DMS114 treated with DMSO at 0.1 percent for 48 hours (cell line): ENCODE results near the gene C1QTNF12.

Experiments used
- DNase-seq: peaks from one replicate; lab custom pipeline; 2025; ENCODE audit not compliant: unreplicated experiment; lab: John Stamatoyannopoulos, UW

The C1QTNF12 gene

DNA sequence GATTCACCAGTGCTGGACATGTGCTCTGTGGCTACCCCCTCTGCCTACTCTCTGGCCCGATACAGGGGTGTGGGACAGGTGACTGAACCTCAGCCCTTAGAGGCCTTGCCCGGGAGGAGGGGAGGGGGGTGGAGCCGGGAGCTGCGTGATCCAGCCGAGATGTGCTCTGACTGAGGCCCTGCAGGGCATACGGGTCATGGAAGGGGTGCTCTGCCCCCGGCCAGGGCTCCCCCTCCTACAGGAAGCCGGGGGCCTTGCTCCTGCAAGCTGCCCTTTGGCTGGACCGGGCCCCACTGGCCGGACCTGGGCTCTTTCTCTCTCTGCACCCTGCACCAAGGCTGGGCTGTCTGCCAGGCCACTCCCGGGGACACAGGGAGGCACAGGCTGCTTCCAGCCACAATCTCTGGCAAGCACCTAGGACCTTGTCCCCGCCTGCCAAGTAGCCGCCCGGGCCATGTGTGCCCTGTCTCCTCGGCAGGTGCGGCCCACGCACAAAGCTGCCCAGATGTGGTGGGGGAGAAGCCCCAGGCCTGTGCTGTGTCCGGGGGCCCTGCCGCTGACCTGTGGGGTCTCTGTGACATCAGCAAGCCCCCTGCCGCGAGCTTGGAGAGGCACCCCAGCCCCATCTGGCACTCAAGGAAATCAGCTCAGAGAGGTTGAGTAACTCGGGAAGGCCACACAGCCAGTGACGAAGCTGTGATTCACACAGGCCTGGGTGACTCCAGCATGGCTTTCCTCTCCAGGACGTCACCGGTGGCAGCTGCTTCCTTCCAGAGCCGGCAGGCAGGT lies 35.2 kb upstream of the C1QTNF12 start:
- DNase-seq: no peak

- no peak for DNase-seq
Measured at GRCh38 chr1:1280782-1281481, 34.4 kb upstream of the C1QTNF12 start.

DNA sequence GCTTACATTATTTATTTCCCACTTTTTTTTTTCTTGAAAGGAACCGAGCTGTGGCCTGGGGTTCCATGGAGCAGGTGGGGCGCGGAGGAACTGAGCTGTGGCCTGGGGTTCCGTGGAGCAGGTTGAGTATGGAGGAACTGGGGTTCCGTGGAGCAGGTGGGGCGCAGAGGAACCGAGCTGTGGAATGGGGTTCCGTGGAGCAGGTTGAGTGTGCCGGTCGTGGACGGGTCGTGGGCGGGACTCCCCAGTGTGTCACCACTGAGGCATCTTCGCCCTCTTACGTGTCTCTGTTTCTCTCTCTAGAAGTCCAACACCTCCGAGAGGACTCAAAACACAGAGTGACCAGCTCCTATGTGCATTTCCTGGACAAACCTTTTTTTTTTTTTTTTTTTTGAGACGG lies 32.5 kb upstream of the C1QTNF12 start:
- no peak for DNase-seq

- no peak for DNase-seq
Measured at GRCh38 chr1:1278620-1279019, 32.1 kb upstream of the C1QTNF12 start.

GRCh38 chr1:1275836-1276235 lies 29.3 kb upstream of the C1QTNF12 start:
- no peak for DNase-seq

DNA sequence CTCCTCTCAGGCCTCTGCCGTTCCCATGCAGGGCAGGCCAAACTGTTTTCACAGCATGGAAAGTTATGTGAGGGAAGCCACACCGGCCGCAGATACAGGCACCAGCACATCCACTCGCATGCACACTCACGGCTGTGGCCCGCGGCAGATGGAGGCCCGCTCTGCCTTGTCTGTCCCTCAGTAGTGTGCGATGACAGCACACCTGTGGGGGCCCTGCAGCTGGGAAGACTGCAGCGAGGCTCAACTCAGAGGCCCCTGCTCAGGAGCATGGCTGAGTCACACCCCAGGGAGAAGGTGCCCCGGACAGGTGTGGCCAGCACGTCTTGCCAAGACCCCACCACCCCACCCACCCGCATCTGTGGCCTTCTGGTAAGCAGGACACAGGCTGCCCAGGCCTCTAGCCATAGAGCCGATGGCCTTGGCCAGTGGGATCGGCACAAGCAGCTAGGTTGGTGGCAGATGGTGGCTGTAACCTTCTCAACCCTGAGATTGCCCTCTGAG lies 28.5 kb upstream of the C1QTNF12 start:
- DNase-seq: no peak

GRCh38 chr1:1274299-1274930 lies 27.9 kb upstream of the C1QTNF12 start:
- DNase-seq: no peak

DNA sequence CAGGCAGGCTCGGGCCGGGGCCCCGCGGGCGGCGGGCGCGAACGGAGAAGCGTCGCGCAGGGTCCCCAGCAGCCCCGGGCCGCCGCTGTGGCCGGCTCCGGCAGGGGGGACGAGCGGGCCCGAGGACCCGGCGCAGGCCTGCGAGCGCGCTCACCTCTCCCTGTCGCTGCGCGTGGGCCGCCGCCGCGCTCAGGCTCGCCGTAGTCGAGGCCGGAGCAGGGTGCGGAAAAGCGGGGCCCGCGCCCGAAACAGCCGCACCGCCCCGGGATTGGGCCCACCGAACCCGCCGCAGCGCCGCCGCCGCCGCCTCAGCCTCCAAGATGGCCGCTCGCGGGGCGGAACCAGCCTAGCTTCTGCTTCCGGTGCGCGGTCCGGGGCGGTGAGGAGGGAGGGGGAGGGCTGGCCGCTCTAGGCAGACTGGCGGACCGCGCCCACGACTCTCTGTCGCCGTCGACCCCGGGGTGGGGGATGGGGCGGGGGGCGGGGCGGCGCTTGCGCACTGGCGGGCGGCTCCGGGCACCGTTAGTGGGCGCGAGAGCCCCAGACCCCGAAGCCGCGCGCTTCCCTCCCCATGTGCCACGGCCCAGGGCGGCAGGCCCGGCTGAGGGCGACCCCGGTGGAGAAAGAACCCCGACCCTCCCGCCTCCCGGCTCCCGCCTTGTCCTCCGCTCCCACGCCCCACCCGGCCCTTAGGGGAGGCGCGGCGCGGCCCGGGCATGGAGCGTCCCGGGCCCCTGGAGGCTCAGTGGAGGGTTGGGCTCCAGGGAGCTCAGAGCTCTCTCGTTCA lies 27.2 kb upstream of the C1QTNF12 start, which contains the start of gene UBE2J2:
UBE2J2 (minus strand) TSS at position 343 of the 787 bp plus-strand sequence. CDS start 5,862 bp downstream, outside the sequence.
- peak; percentile 76 for DNase-seq

DNA sequence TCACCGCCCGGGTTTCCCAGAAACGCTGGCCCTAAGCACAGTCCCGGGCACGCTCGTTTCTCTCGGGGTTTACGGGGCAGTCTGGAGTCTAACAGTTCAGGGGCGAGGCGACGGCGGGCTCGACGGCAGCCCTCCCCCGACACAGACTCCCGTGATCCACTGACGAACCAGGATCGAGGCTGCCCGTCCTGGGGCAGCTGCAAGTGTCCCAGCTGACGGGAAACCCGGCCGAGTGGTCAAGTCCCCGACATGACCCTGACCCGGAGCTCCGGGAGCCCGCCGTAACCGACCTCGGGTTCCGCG lies 26.6 kb upstream of the C1QTNF12 start:
- no peak for DNase-seq

- DNase-seq: no peak
Measured at GRCh38 chr1:1272341-1273208, 26.1 kb upstream of the C1QTNF12 start.

DNA sequence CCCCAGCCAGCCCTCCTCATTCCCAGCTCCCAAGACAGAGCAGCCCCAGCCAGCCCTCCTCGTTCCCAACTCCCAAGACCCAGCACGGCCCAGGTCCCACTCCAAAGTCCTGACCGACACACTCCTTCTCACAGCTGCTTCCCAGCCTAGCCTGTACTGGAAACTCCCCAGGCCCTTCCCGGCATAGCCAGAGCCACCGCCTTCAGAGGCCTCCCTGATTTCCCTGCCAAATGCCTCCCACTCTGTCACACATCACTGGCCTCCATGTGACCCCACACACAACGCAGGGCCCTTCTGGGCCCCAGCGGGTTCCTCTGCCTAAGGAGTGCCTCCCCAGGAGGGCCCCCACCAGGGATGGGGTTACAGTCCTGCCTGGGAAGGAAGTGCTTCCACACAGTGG lies 24.3 kb upstream of the C1QTNF12 start:
- DNase-seq: no peak

- DNase-seq: no peak
Measured at GRCh38 chr1:1268284-1268682, 21.8 kb upstream of the C1QTNF12 start.

- DNase-seq: no peak
Measured at GRCh38 chr1:1267488-1268283, 21.2 kb upstream of the C1QTNF12 start.

DNA sequence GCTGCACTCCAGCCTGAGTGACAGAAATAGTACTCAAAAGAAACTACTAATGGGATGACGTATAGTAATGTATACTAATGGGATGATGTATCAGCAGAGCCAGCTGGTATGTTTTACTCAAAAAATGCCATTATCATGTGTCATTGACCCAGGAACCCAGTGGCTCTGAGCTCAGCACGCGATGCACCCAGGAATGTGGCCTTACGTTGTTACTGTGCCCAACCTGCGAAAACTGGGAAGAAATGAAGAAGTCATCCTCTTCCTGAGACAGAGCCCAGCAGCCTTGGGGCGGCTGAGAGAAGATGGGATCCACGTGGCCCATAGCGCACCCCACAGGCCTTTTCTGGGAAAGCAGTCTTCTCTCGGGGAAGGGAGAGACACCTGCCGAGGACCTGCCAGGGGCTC lies 18.3 kb upstream of the C1QTNF12 start:
- no peak for DNase-seq

DNA sequence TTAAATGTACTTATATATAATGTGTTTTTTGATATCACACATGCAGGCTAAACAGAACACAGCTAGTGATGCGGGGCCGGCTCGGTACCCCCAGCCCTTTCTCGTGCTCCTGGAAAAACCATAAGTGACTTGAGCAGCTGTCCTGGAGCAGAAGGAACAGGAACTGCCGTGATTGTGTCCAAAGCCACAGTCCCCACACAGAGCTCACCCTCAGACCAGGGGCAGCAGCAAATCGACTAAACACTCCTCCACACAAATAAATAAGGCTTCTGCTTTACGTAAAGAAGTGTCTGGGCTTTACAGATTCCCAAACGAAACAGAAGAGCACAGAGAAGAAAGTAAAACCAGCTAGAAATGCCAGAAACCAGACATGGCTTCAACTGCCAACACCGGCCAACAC lies 17.5 kb upstream of the C1QTNF12 start:
- DNase-seq: no peak

DNA sequence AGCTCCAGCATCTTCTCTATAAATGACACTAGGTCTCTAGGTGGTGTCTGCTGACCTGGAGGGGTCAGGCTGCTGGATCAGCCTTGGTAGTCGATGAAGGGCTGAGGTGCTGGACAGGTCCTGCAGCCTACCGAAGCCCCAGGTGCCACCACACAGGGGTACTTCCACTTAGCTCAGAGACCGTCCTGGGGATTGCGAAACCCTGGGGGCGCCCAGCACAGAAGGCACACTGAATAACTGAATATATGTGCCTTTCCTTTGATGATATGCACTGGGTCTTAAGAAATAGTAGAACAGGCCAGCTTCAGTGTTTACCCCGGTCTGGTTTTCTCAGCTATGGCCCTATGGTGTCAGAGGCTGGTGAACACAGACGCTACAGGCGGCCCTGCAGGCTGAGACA lies 16.2 kb upstream of the C1QTNF12 start:
- no peak for DNase-seq

DNA sequence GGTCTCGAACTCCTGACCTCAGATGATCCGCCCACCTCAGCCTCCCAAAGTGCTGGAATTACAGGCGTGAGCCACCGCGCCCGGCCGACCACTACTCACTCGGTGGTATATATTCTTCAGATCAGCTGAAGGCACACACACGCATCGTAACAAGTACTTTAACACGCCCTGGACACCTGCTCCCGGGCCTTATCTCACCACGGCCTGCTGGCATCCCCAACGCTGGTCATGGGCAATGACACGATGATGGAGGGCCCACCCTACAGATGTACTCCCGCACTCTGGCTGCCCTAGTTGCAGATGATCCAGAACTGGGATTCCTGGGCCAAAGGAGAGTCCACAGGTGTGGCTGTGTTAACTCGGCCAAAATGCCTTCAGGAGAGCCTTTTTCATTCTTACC lies 15.5 kb upstream of the C1QTNF12 start:
- DNase-seq: no peak

DNA sequence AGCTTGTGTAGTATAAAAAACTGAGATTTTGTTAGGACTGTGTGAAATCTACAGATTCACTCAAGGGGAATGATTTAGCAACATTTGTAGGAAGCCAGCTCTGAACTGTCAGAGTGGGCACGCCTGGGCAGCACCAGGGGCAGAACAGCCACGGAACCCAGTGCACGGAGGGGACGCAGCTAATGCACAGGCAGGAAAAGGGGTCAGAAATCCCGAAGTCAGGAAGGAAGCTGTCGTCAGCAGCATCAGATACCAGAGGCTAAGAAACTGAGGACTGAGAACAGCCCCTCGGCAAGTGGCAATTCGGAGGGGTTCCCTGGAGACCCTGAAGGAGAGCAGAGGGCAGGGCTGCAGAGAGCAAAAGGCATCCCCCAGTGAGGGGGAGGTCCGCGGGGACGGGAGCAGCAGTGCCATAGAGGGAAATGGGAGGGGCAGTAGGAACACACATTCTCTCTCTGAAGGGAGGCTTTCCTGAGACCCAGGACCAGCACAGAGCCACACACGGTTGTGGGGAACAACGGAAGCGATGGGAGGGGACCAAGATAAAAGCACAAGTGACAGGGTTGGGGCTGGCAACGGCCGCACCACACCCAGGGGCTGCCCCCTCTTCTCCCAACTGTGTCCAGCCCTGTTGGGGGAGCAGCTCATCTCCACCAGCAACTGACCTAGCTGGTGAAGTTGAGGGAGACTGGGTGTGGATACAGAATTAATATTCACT lies 14.5 kb upstream of the C1QTNF12 start:
- DNase-seq: no peak
